GM10266 (cell line): ENCODE results near the gene MTCL3.

Experiments
- DNase-seq: peaks from one replicate; pipeline ENCODE4 v3.0.0; 2012; ENCODE audit errors: extremely low spot score
- CTCF ChIP-seq: IDR thresholded peaks from 2 replicates; pipeline ENCODE4 v1.5.1; 2012; ENCODE audit warnings: mild to moderate bottlenecking, low read depth; ENCODE audit not compliant: control insufficient read depth, insufficient read depth; ENCODE audit errors: missing control alignments

Gene MTCL3

GRCh38 chr6:127515234-127515793, 3.8 kb downstream of the MTCL3 start:
- TF ChIP-seq CTCF: no peak
- peak; percentile 19 for DNase-seq

- no peak for TF ChIP-seq CTCF
- DNase-seq: peak; percentile 18
Measured at GRCh38 chr6:127514773-127515227, 4.3 kb downstream of the MTCL3 start.

GRCh38 chr6:127514179-127514772, 4.9 kb downstream of the MTCL3 start:
- TF ChIP-seq CTCF: no peak
- DNase-seq: peak; percentile 25

- no peak for DNase-seq
- no peak for TF ChIP-seq CTCF
Measured at GRCh38 chr6:127513425-127513824, 5.7 kb downstream of the MTCL3 start.

- DNase-seq: no peak
- no peak for TF ChIP-seq CTCF
Measured at GRCh38 chr6:127510876-127511275, 8.3 kb downstream of the MTCL3 start.

GRCh38 chr6:127506894-127507293, 12.2 kb downstream of the MTCL3 start:
- no peak for DNase-seq
- no peak for TF ChIP-seq CTCF

- DNase-seq: no peak
- TF ChIP-seq CTCF: no peak
Measured at GRCh38 chr6:127503022-127503421, 16.1 kb downstream of the MTCL3 start.
